ENCODE data around the gene ABCC1.

GRCh38 chr16:16137110-16137509 lies 187.7 kb downstream of the ABCC1 start:
- TF ChIP-seq CTCF (conservative IDR thresholded peaks at IDR 0.05) (no peak), ZFX (IDR thresholded peaks at IDR 0.05) (no peak)
